MCF 10A (cell line): ENCODE results near the gene TCEA2. TPM values are rescaled to one million over a fixed set of nuclear protein-coding genes. Genes with fewer than 3 reads are reported as not detected.
"Not testable (repeated sequence)": the region's sequence is repeated elsewhere in the genome, so short reads cannot be mapped to it uniquely, and the experiment has no call there.

Experiments used
- BruUV-seq: library from RNA; stranded (reverse); fragments of 400-500 nt; replicated peaks from 2 replicates; lab custom pipeline; 2021; lab: Mats Ljungman, UMichigan
- CTCF ChIA-PET: fragments of 300-600 bp; sonication (Branson Sonifier 250); formaldehyde crosslinking; extraction: SDS; loops from one replicate; lab custom pipeline; 2021; ENCODE audit warnings: antibody characterized with exemption, inconsistent platforms; lab: Yijun Ruan, JAX
- POLR2A ChIA-PET: fragments of 300-600, 350-650 bp; sonication (Branson Sonifier 250); formaldehyde crosslinking; extraction: SDS; loops from one replicate; lab custom pipeline; 2020; ENCODE audit warnings: antibody characterized with exemption, inconsistent platforms; lab: Yijun Ruan, JAX
- DNase-seq: peaks from one replicate; pipeline ENCODE4 v3.0.0-alpha.2; 2018; ENCODE audit not compliant: unreplicated experiment
- H3K27ac Mint-ChIP-seq: one replicate; pipeline ENCODE4 v1.8.0; 2022; ENCODE audit warnings: mild to moderate bottlenecking, low read depth, mixed read lengths; ENCODE audit not compliant: unreplicated experiment
- H3K27me3 Mint-ChIP-seq: one replicate; pipeline ENCODE4 v1.8.0; 2022; ENCODE audit warnings: mixed read lengths; ENCODE audit not compliant: insufficient read depth, unreplicated experiment
- H3K36me3 Mint-ChIP-seq: one replicate; pipeline ENCODE4 v1.8.0; 2022; ENCODE audit warnings: mild to moderate bottlenecking, moderate library complexity, mixed read lengths; ENCODE audit not compliant: insufficient read depth, unreplicated experiment
- H3K4me1 Mint-ChIP-seq: one replicate; pipeline ENCODE4 v1.8.0; 2022; ENCODE audit warnings: mixed read lengths; ENCODE audit not compliant: insufficient read depth, unreplicated experiment
- H3K4me3 Mint-ChIP-seq: one replicate; pipeline ENCODE4 v1.8.0; 2022; ENCODE audit warnings: mild to moderate bottlenecking, moderate library complexity, mixed read lengths; ENCODE audit not compliant: unreplicated experiment
- H3K9me3 Mint-ChIP-seq: one replicate; pipeline ENCODE4 v1.8.0; 2022; ENCODE audit warnings: mixed read lengths; ENCODE audit not compliant: unreplicated experiment
- CTCF ChIP-seq: fragments of 200-600 bp; IDR thresholded peaks from one replicate; pipeline ENCODE4 v1.8.0; 2022; ENCODE audit warnings: antibody characterized with exemption, mild to moderate bottlenecking; ENCODE audit not compliant: unreplicated experiment
- intact Hi-C: fragments of 100-400 bp; cut with micrococcal nuclease; formaldehyde crosslinking; loops from 2 replicates; pipeline ENCODE4 v1.14.1; 2022
- total RNA-seq: library from RNA; stranded (reverse); gene quantifications from 2 replicates; pipeline ENCODE4 v1.2.3, GENCODE V29; 2022

The TCEA2 gene
- total RNA-seq, 1 experiment from 2014 or later: 30.8 TPM

- POLR2A ChIA-PET: no interaction called here
- BruUV-seq: no TSS peak
- CTCF ChIA-PET: interaction anchor here (0.9 to 1.9 kb wide), 4 partner anchors 16 to 78 kb away, joined by 3 to 6 read pairs (median 4); no protein-coding TSS in a partner anchor
- Mint-ChIP-seq H3K36me3 (no peaks in the 10 kb centered on the region), H3K27ac (no peak overlapping the region), H3K9me3 (no peaks in the 10 kb centered on the region), H3K27me3 (peaks cover 8% of the 10 kb centered on the region), H3K4me3 (no peak overlapping the region), H3K4me1 (no peaks in the 10 kb centered on the region)
- intact Hi-C loops: no loop called here
- no peak for TF ChIP-seq CTCF
- DNase-seq: no peak
Observed at GRCh38 chr20:64116541-64117431, 53.8 kb downstream of the TCEA2 start.

- POLR2A ChIA-PET, H3K9me3 Mint-ChIP-seq, H3K4me1 Mint-ChIP-seq, H3K27ac Mint-ChIP-seq, DNase-seq, BruUV-seq, H3K4me3 Mint-ChIP-seq, intact Hi-C loops, H3K36me3 Mint-ChIP-seq: not testable (repeated sequence)
- peaks cover 14% of the 10 kb centered on the region for H3K27me3 Mint-ChIP-seq
- CTCF ChIA-PET: interaction anchor here (1.2 to 5.7 kb wide), 2 partner anchors 35 to 79 kb away, joined by 4 to 93 read pairs; partner anchors contain the start of genes LKAAEAR1, OPRL1 and RGS19
Observed at GRCh38 chr20:64117432-64117777, 54.4 kb downstream of the TCEA2 start.

- H3K4me1 Mint-ChIP-seq: no peaks in the 10 kb centered on the region
- ChIA-PET CTCF (interaction anchor here (0.6 to 5.7 kb wide), 18 partner anchors 15 to 623 kb away, joined by 3 to 93 read pairs (median 5); partner anchors contain the start of genes LKAAEAR1, OPRL1, RGS19 and SAMD10), POLR2A (no interaction called here)
- intact Hi-C loops: no loop called here
- TF ChIP-seq CTCF: no peak
- no peak for DNase-seq
- H3K36me3 Mint-ChIP-seq: no peaks in the 10 kb centered on the region
- no TSS peak for BruUV-seq
- H3K9me3 Mint-ChIP-seq: no peaks in the 10 kb centered on the region
- H3K27ac Mint-ChIP-seq: no peak overlapping the region
- no peak overlapping the region for H3K4me3 Mint-ChIP-seq
- peaks cover 33% of the 10 kb centered on the region for H3K27me3 Mint-ChIP-seq
Observed at GRCh38 chr20:64119301-64119680, 56.3 kb downstream of the TCEA2 start.

- CTCF ChIA-PET: interaction anchor here (0.6 to 5.7 kb wide), 35 partner anchors 9 to 920 kb away, joined by 3 to 93 read pairs (median 5); partner anchors contain the start of genes C20orf204, LKAAEAR1, OPRL1 and RGS19
- peaks cover 38% of the 10 kb centered on the region for H3K27me3 Mint-ChIP-seq
- no peak overlapping the region for H3K27ac Mint-ChIP-seq
- intact Hi-C loops: loop anchor here (1.0 to 2.0 kb wide), 3 partner anchors 37 to 141 kb away; partner anchors contain the start of gene SAMD10
- no peaks in the 10 kb centered on the region for H3K9me3 Mint-ChIP-seq
- no peaks in the 10 kb centered on the region for H3K36me3 Mint-ChIP-seq
- no peak for TF ChIP-seq CTCF
- no peak for DNase-seq
- no peaks in the 10 kb centered on the region for H3K4me1 Mint-ChIP-seq
- no peak overlapping the region for H3K4me3 Mint-ChIP-seq
- POLR2A ChIA-PET: interaction anchor here (0.6 to 1.6 kb wide), 6 partner anchors 8 to 412 kb away, joined by 3 to 6 read pairs (median 4); partner anchors contain the start of genes ARFRP1, LKAAEAR1 and ZGPAT
- BruUV-seq: no TSS peak
Observed at GRCh38 chr20:64119681-64120341, 56.8 kb downstream of the TCEA2 start.
